ENCODE measurements around the gene SLFN14. TPM values are rescaled to one million over a fixed set of nuclear protein-coding genes. Genes with fewer than 3 reads are reported as not detected.

Gene SLFN14
- total and polyA plus RNA-seq, 2 of the 4 experiments (the other 2 are of a cell fraction) = not detected

DNA sequence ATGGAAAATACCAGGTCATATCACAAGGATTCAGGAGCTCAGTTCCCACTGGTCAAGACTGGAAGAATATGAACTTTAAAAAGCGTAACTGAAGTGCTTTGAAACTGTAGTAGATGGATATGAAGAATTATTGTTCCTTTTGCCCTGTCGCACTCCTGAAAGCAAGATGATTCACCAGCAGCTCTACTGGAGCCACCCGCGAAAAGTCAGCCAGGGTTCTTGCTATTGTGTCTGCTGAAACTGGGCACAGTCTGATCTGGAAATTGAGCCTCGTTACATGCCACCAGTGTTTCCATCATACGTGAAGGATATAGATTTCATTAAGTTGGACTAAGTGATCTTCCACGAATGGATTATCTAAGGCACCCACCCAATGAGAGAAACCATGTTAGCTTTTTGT is 43.1 kb upstream of the SLFN14 start:
- H4K8ac ChIP-seq (ENCODE audit: low read depth in 2 of 2, low read length in 2 of 2) = no peak overlapping the region
- DNase-seq (no peak), ATAC-seq (ENCODE audit: low read depth) (no peak)
- ChIA-PET CTCF (interaction anchor here (0.7 to 1.5 kb wide), 4 partner anchors 9 to 143 kb away, joined by 3 to 6 read pairs (median 3); no protein-coding TSS in a partner anchor), POLR2A (ENCODE audit: unreplicated experiment) (no interaction called here)
- no peak overlapping the region for H2BK15ac ChIP-seq (ENCODE audit: low read depth, low read length)
- in situ Hi-C loops (cut with MboI; ENCODE audit: low sequenced_read_pairs) = no loop called here
- H4K20me1 ChIP-seq (ENCODE audit: insufficient read depth, low read length) = no peaks in the 10 kb centered on the region
- TF ChIP-seq, protein P1, sequence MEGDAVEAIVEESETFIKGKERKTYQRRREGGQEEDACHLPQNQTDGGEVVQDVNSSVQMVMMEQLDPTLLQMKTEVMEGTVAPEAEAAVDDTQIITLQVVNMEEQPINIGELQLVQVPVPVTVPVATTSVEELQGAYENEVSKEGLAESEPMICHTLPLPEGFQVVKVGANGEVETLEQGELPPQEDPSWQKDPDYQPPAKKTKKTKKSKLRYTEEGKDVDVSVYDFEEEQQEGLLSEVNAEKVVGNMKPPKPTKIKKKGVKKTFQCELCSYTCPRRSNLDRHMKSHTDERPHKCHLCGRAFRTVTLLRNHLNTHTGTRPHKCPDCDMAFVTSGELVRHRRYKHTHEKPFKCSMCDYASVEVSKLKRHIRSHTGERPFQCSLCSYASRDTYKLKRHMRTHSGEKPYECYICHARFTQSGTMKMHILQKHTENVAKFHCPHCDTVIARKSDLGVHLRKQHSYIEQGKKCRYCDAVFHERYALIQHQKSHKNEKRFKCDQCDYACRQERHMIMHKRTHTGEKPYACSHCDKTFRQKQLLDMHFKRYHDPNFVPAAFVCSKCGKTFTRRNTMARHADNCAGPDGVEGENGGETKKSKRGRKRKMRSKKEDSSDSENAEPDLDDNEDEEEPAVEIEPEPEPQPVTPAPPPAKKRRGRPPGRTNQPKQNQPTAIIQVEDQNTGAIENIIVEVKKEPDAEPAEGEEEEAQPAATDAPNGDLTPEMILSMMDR (conservative IDR thresholded peaks at IDR 0.05; ENCODE audit: low read depth, low read length) = no peak
- H4K5ac ChIP-seq (ENCODE audit: low read depth, low read length) = no peak overlapping the region
- no peak overlapping the region for H3K4ac ChIP-seq (ENCODE audit: low read depth, low read length)
- H3K23ac ChIP-seq (ENCODE audit: low read depth, low read length) = no peak overlapping the region
- H3K27ac ChIP-seq (ENCODE audit: insufficient read depth, low read length) = no peak overlapping the region
- no peak overlapping the region for H2BK20ac ChIP-seq (ENCODE audit: low read depth, low read length)
- no peak overlapping the region for H3K4me3 ChIP-seq (ENCODE audit: insufficient read depth, low read depth, low read length)
- H3K9me1 ChIP-seq (ENCODE audit: insufficient read depth, low read length) = 0 out of 2 replicates have a peak, but pooled peaks cover 5% of the 10 kb centered on the region
- H3K27me3 ChIP-seq (ENCODE audit: control insufficient read depth, insufficient read depth, low read length) = no peaks in the 10 kb centered on the region
- dilution Hi-C loops (cut with HindIII; ENCODE audit: low sequenced_read_pairs, unreplicated experiment) = no loop called here
- H3K14ac ChIP-seq (replicated peaks; ENCODE audit: low read depth, low read length) = no peak overlapping the region
- H3K56ac ChIP-seq (ENCODE audit: extremely low read depth, insufficient read depth, low read length) = no peak overlapping the region
- H2BK120ac ChIP-seq (ENCODE audit: low read depth, low read length) = no peak overlapping the region
- no peak overlapping the region for H2AK5ac ChIP-seq (ENCODE audit: low read depth, low read length)
- peaks cover 36 to 44% of the 10 kb centered on the region in 2 experiments for H3K79me1 ChIP-seq (ENCODE audit: low read depth in 1 of 2, low read length in 2 of 2)
- WGBS, 2 experiments (ENCODE audit: extremely low coverage in 2 of 2, insufficient read length in 1 of 2) = 86% methylated on average over 3 of the region's 7 CpGs; no CpG with 5 or more reads in 1 of the 2 experiments
- no peaks in the 10 kb centered on the region for H3K9me3 ChIP-seq (ENCODE audit: control insufficient read depth, insufficient read depth, low read length)
- H3K4me2 ChIP-seq (ENCODE audit: low read depth, low read length) = no peak overlapping the region
- no peak overlapping the region for H2BK5ac ChIP-seq (ENCODE audit: low read depth, low read length, poor library complexity, severe bottlenecking)
- peaks cover 27% of the 10 kb centered on the region for H3K36me3 ChIP-seq (ENCODE audit: control insufficient read depth, insufficient read depth, low read length)
- H3K9ac ChIP-seq (ENCODE audit: low read depth, low read length) = no peak overlapping the region
- no peak overlapping the region for H2AFZ ChIP-seq (replicated peaks; ENCODE audit: low read length, poor library complexity)
- H3K18ac ChIP-seq (ENCODE audit: low read depth, low read length) = no peak overlapping the region
- H4K91ac ChIP-seq (ENCODE audit: insufficient read depth, low read depth, low read length) = no peak overlapping the region
- peaks cover 10% of the 10 kb centered on the region for H3K4me1 ChIP-seq (ENCODE audit: control insufficient read depth, insufficient read depth, low read length)
- BruUV-seq (replicated peaks) = no TSS peak
- no peak overlapping the region for H2AK9ac ChIP-seq (replicated peaks; ENCODE audit: low read depth, low read length, poor library complexity)
- intact Hi-C loops (cut with micrococcal nuclease) = no loop called here

All from IMR-90 (cell line).